NCI-H1417 treated with DMSO at 0.1 percent for 48 hours (cell line): Measurements from ENCODE around the gene AGL.
"Not testable (repeated sequence)": the region's sequence is repeated elsewhere in the genome, so short reads cannot be mapped to it uniquely, and the experiment has no call there.

Experiments
- DNase-seq: peaks from one replicate; lab custom pipeline; 2025; lab: John Stamatoyannopoulos, UW

AGL gene

GRCh38 chr1:99849744-99850458 is at the start of gene AGL:
TSS of gene AGL (plus strand) at chr1:99850361. CDS start at chr1:99851043, 682 bp downstream.
- peak; percentile 6 for DNase-seq

GRCh38 chr1:99801584-99801983 is 48.6 kb upstream of the AGL start:
- DNase-seq: no peak

- no peak for DNase-seq
These were observed 43.3 kb upstream of the AGL start for GRCh38 chr1:99806882-99807281.

GRCh38 chr1:99808391-99809115 is 41.6 kb upstream of the AGL start:
- peak; percentile 28 for DNase-seq

- no peak for DNase-seq
These were observed 39.1 kb upstream of the AGL start for GRCh38 chr1:99811075-99811474.

GRCh38 chr1:99811747-99812146 is 38.4 kb upstream of the AGL start:
- no peak for DNase-seq

GRCh38 chr1:99814373-99814900 is 35.7 kb upstream of the AGL start:
- DNase-seq: no peak

GRCh38 chr1:99816656-99817055 is 33.5 kb upstream of the AGL start:
- no peak for DNase-seq

GRCh38 chr1:99818063-99818699 is 32.0 kb upstream of the AGL start:
- DNase-seq: no peak

GRCh38 chr1:99820546-99820945 is 29.6 kb upstream of the AGL start:
- DNase-seq: no peak

GRCh38 chr1:99825098-99825497 is 25.1 kb upstream of the AGL start:
- no peak for DNase-seq

- no peak for DNase-seq
These were observed 24.5 kb upstream of the AGL start for GRCh38 chr1:99825702-99826101.

- no peak for DNase-seq
These were observed 22.2 kb upstream of the AGL start for GRCh38 chr1:99827970-99828369.

GRCh38 chr1:99829269-99829668 is 20.9 kb upstream of the AGL start:
- DNase-seq: no peak

GRCh38 chr1:99833911-99834310 is 16.2 kb upstream of the AGL start:
- not testable (repeated sequence) for DNase-seq

- not testable (repeated sequence) for DNase-seq
These were observed 13.7 kb upstream of the AGL start for GRCh38 chr1:99836171-99837103.

GRCh38 chr1:99840353-99840752 is 9.8 kb upstream of the AGL start:
- DNase-seq: not testable (repeated sequence)

GRCh38 chr1:99843760-99844159 is 6.4 kb upstream of the AGL start:
- no peak for DNase-seq

GRCh38 chr1:99845201-99845600 is 5.0 kb upstream of the AGL start:
- DNase-seq: not testable (repeated sequence)

- no peak for DNase-seq
These were observed 783 bp upstream of the AGL start for GRCh38 chr1:99849413-99849743.

- DNase-seq: no peak
These were observed 514 bp downstream of the AGL start for GRCh38 chr1:99850459-99851291.
